ENCODE measurements around the gene SAA4.

- TF ChIP-seq CTCF (IDR thresholded peaks at IDR 0.05 in 2 of 3, conservative IDR thresholded peaks at IDR 0.05 in 1 of 3; ENCODE audit: insufficient read depth in 2 of 3, low read depth in 1 of 3, low read length in 3 of 3), result no peak
- no peak for TF ChIP-seq RCOR1 (IDR thresholded peaks at IDR 0.05; ENCODE audit: borderline replicate concordance in 1 of 2, low read depth in 2 of 2, low read length in 2 of 2)
- no peak for TF ChIP-seq ZNF253 (CRISPR knock-in tag; conservative IDR thresholded peaks at IDR 0.05)
- TF ChIP-seq PHF21A (IDR thresholded peaks at IDR 0.05; ENCODE audit: borderline replicate concordance, low read depth), result no peak
- no peak for TF ChIP-seq NONO (IDR thresholded peaks at IDR 0.05; ENCODE audit: low read depth in 2 of 2, low read length in 1 of 2)
- TF ChIP-seq NKRF (IDR thresholded peaks at IDR 0.05; ENCODE audit: borderline replicate concordance), result no peak
- TF ChIP-seq ZFP1 (CRISPR knock-in tag; IDR thresholded peaks at IDR 0.05), result no peak
- TF ChIP-seq HDGF (IDR thresholded peaks at IDR 0.05), result no peak
- no peak for TF ChIP-seq HNRNPH1 (optimal IDR thresholded peaks at IDR 0.05; ENCODE audit: low read depth, low read length)
- no peak for TF ChIP-seq POLR2AphosphoS2 (IDR thresholded peaks at IDR 0.05; ENCODE audit: low read length)
- TF ChIP-seq ZBTB1 (CRISPR knock-in tag; IDR thresholded peaks at IDR 0.05; ENCODE audit: borderline replicate concordance, low read depth), result no peak
- TF ChIP-seq ZHX1 (conservative IDR thresholded peaks at IDR 0.05; ENCODE audit: low read length), result no peak
- no peak for TF ChIP-seq YY1 (IDR thresholded peaks at IDR 0.05; ENCODE audit: borderline replicate concordance in 1 of 3, control insufficient read depth in 1 of 3, extremely low read depth in 1 of 3, insufficient read depth in 3 of 3, insufficient read length in 1 of 3, insufficient replicate concordance in 2 of 3, low read depth in 1 of 3, low read length in 2 of 3)
- TF ChIP-seq MTA3 (IDR thresholded peaks at IDR 0.05; ENCODE audit: borderline replicate concordance), result no peak
Observed at GRCh38 chr11:18271206-18271605, 34.6 kb upstream of the SAA4 start.

All from K562 (cell line).